Peyer's patch (tissue), 4 donors: Measurements from ENCODE around the gene STX3.
"Not testable (repeated sequence)": the region's sequence is repeated elsewhere in the genome, so short reads cannot be mapped to it uniquely, and the experiment has no call there.

Experiments used
- CTCF ChIP-seq, 6 experiments: fragments of 450-650 bp in 4 of 6; fragments of 200-600 bp in 2 of 6; sonication (generic) in 1 of 6; IDR thresholded peaks; one replicate each; pipeline ENCODE4 v1.5.1; 2017 to 2019; ENCODE audit warnings: antibody characterized with exemption in 6 of 6, mild to moderate bottlenecking in 3 of 6, moderate library complexity in 1 of 6
- POLR2A ChIP-seq, 2 donors: fragments of 450-650 bp; IDR thresholded peaks; one replicate each; pipeline ENCODE4 v1.5.1; 2017; ENCODE audit warnings: antibody characterized with exemption in 2 of 2, mild to moderate bottlenecking in 2 of 2, moderate library complexity in 2 of 2

DNA sequence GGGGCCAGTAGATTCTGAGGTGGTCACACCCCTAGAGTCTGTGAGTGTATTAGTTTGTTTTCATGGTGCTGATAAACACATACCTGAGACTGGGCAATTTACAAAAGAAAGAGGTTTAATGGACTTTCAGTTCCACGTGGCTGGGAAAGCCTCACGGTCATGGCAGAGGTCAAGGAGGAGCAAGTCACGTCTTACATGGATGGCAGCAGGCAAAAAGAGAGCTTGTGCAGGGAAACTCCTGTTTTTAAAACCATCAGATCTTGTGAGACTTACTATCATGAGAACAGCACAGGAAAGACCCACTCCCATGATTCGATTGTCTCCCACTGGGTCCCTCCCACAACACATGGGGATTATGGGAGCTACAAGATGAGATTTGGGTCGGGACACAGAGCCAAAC, 29.3 kb downstream of the STX3 start:
- not testable (repeated sequence) for TF ChIP-seq POLR2A, CTCF (IDR thresholded peaks at IDR 0.05)
